Measurements from ENCODE around the gene ADSL. TPM values are rescaled to one million over a fixed set of nuclear protein-coding genes. Genes with fewer than 3 reads are reported as not detected.
A peak's percentile ranks its signal among the peaks of the same experiment; 100 is the strongest.

The ADSL gene
- total RNA-seq, 1 experiment from 2014 or later = 165 TPM

- peaks cover 76% of the 10 kb centered on the region for H3K79me2 ChIP-seq (ENCODE audit: low read length)
- H3K9ac ChIP-seq (ENCODE audit: low read length) = no peak overlapping the region
- H4K20me1 ChIP-seq (ENCODE audit: insufficient read depth, low read depth, low read length) = no peaks in the 10 kb centered on the region
- peak overlapping the region; percentile 72 for H3K27ac ChIP-seq (ENCODE audit: low read length)
- no peaks in the 10 kb centered on the region for H3K27me3 ChIP-seq (ENCODE audit: low read length)
- H3K9me3 ChIP-seq (ENCODE audit: low read length) = no peaks in the 10 kb centered on the region
- peaks cover 19% of the 10 kb centered on the region; the same call in 1 of the 2 replicates for H3K36me3 ChIP-seq (ENCODE audit: insufficient read depth, low read length)
- H3K9me2 ChIP-seq (replicated peaks; ENCODE audit: insufficient read depth, low read length) = no peaks in the 10 kb centered on the region
- no peak for DNase-seq
- no peak overlapping the region for H2AFZ ChIP-seq (ENCODE audit: low read length)
- H3K4me1 ChIP-seq (ENCODE audit: low read length) = peaks cover 37% of the 10 kb centered on the region
- H3K4me3 ChIP-seq (ENCODE audit: low read length) = no peak overlapping the region
- no peak overlapping the region for H3K4me2 ChIP-seq (ENCODE audit: low read depth, low read length, poor library complexity, severe bottlenecking)
Observed at GRCh38 chr22:40392618-40393017, 46.3 kb downstream of the ADSL start.

GRCh38 chr22:40394607-40395006 is 48.3 kb downstream of the ADSL start:
- no peaks in the 10 kb centered on the region for H3K27me3 ChIP-seq (ENCODE audit: low read length)
- H3K9me2 ChIP-seq (replicated peaks; ENCODE audit: insufficient read depth, low read length) = no peaks in the 10 kb centered on the region
- H3K4me1 ChIP-seq (ENCODE audit: low read length) = peaks cover 48% of the 10 kb centered on the region
- H2AFZ ChIP-seq (ENCODE audit: low read length) = no peak overlapping the region
- H3K9me3 ChIP-seq (ENCODE audit: low read length) = no peaks in the 10 kb centered on the region
- H3K27ac ChIP-seq (ENCODE audit: low read length) = peak overlapping the region; percentile 29
- no peaks in the 10 kb centered on the region for H4K20me1 ChIP-seq (ENCODE audit: insufficient read depth, low read depth, low read length)
- peaks cover 62% of the 10 kb centered on the region for H3K79me2 ChIP-seq (ENCODE audit: low read length)
- peaks cover 20% of the 10 kb centered on the region; the same call in 1 of the 2 replicates for H3K36me3 ChIP-seq (ENCODE audit: insufficient read depth, low read length)
- no peak overlapping the region for H3K4me2 ChIP-seq (ENCODE audit: low read depth, low read length, poor library complexity, severe bottlenecking)
- DNase-seq = no peak
- H3K4me3 ChIP-seq (ENCODE audit: low read length) = no peak overlapping the region
- no peak overlapping the region for H3K9ac ChIP-seq (ENCODE audit: low read length)

GRCh38 chr22:40395607-40396006 is 49.3 kb downstream of the ADSL start:
- Histone ChIP-seq H3K27ac (ENCODE audit: low read length) (peak overlapping the region; percentile 6; the same call in 1 of the 2 replicates), H3K9me2 (replicated peaks; ENCODE audit: insufficient read depth, low read length) (no peaks in the 10 kb centered on the region), H3K36me3 (ENCODE audit: insufficient read depth, low read length) (peaks cover 18% of the 10 kb centered on the region; the same call in 1 of the 2 replicates), H3K4me1 (ENCODE audit: low read length) (peaks cover 51% of the 10 kb centered on the region), H3K27me3 (ENCODE audit: low read length) (no peaks in the 10 kb centered on the region), H2AFZ (ENCODE audit: low read length) (no peak overlapping the region), H3K9me3 (ENCODE audit: low read length) (no peaks in the 10 kb centered on the region), H3K9ac (ENCODE audit: low read length) (no peak overlapping the region), H3K4me2 (ENCODE audit: low read depth, low read length, poor library complexity, severe bottlenecking) (no peak overlapping the region), H4K20me1 (ENCODE audit: insufficient read depth, low read depth, low read length) (no peaks in the 10 kb centered on the region), H3K4me3 (ENCODE audit: low read length) (no peak overlapping the region), H3K79me2 (ENCODE audit: low read length) (peaks cover 53% of the 10 kb centered on the region)
- DNase-seq = no peak

GRCh38 chr22:40396882-40397281 is 50.6 kb downstream of the ADSL start:
- Histone ChIP-seq H3K36me3 (ENCODE audit: insufficient read depth, low read length) (peaks cover 28% of the 10 kb centered on the region; the same call in 1 of the 2 replicates), H3K4me2 (ENCODE audit: low read depth, low read length, poor library complexity, severe bottlenecking) (no peak overlapping the region), H3K9me3 (ENCODE audit: low read length) (no peaks in the 10 kb centered on the region), H4K20me1 (ENCODE audit: insufficient read depth, low read depth, low read length) (no peaks in the 10 kb centered on the region), H3K79me2 (ENCODE audit: low read length) (peaks cover 44% of the 10 kb centered on the region), H3K9me2 (replicated peaks; ENCODE audit: insufficient read depth, low read length) (no peaks in the 10 kb centered on the region), H2AFZ (ENCODE audit: low read length) (no peak overlapping the region), H3K27me3 (ENCODE audit: low read length) (no peaks in the 10 kb centered on the region), H3K27ac (ENCODE audit: low read length) (peak overlapping the region; percentile 98), H3K9ac (ENCODE audit: low read length) (no peak overlapping the region), H3K4me3 (ENCODE audit: low read length) (no peak overlapping the region), H3K4me1 (ENCODE audit: low read length) (peaks cover 52% of the 10 kb centered on the region)
- no peak for DNase-seq

- Histone ChIP-seq H3K4me1 (ENCODE audit: low read length) (peaks cover 52% of the 10 kb centered on the region), H3K9me2 (replicated peaks; ENCODE audit: insufficient read depth, low read length) (no peaks in the 10 kb centered on the region), H2AFZ (ENCODE audit: low read length) (no peak overlapping the region), H4K20me1 (ENCODE audit: insufficient read depth, low read depth, low read length) (no peaks in the 10 kb centered on the region), H3K9ac (ENCODE audit: low read length) (no peak overlapping the region; the same call in 1 of the 2 replicates), H3K4me2 (ENCODE audit: low read depth, low read length, poor library complexity, severe bottlenecking) (no peak overlapping the region), H3K27me3 (ENCODE audit: low read length) (no peaks in the 10 kb centered on the region), H3K79me2 (ENCODE audit: low read length) (peaks cover 38% of the 10 kb centered on the region), H3K27ac (ENCODE audit: low read length) (peak overlapping the region; percentile 98), H3K4me3 (ENCODE audit: low read length) (no peak overlapping the region), H3K36me3 (ENCODE audit: insufficient read depth, low read length) (peaks cover 33% of the 10 kb centered on the region; the same call in 1 of the 2 replicates), H3K9me3 (ENCODE audit: low read length) (no peaks in the 10 kb centered on the region)
- no peak for DNase-seq
Observed at GRCh38 chr22:40397396-40397795, 51.1 kb downstream of the ADSL start.

- Histone ChIP-seq H3K36me3 (ENCODE audit: insufficient read depth, low read length) (peaks cover 39% of the 10 kb centered on the region), H3K27ac (ENCODE audit: low read length) (peak overlapping the region; percentile 98), H3K9me3 (ENCODE audit: low read length) (no peaks in the 10 kb centered on the region), H3K4me1 (ENCODE audit: low read length) (peaks cover 72% of the 10 kb centered on the region), H3K4me3 (ENCODE audit: low read length) (peak overlapping the region; percentile 29; the same call in 1 of the 2 replicates), H3K27me3 (ENCODE audit: low read length) (no peaks in the 10 kb centered on the region), H3K9ac (ENCODE audit: low read length) (peak overlapping the region; percentile 68), H3K4me2 (ENCODE audit: low read depth, low read length, poor library complexity, severe bottlenecking) (peak overlapping the region; percentile 65), H3K9me2 (replicated peaks; ENCODE audit: insufficient read depth, low read length) (no peaks in the 10 kb centered on the region), H4K20me1 (ENCODE audit: insufficient read depth, low read depth, low read length) (no peaks in the 10 kb centered on the region), H3K79me2 (ENCODE audit: low read length) (peaks cover 19% of the 10 kb centered on the region), H2AFZ (ENCODE audit: low read length) (no peak overlapping the region)
- no peak for DNase-seq
Observed at GRCh38 chr22:40399621-40400020, 53.3 kb downstream of the ADSL start.

GRCh38 chr22:40400159-40400558 is 53.9 kb downstream of the ADSL start:
- Histone ChIP-seq H3K9me2 (replicated peaks; ENCODE audit: insufficient read depth, low read length) (no peaks in the 10 kb centered on the region), H3K9me3 (ENCODE audit: low read length) (no peaks in the 10 kb centered on the region), H3K4me2 (ENCODE audit: low read depth, low read length, poor library complexity, severe bottlenecking) (peak overlapping the region; percentile 65), H3K79me2 (ENCODE audit: low read length) (peaks cover 13% of the 10 kb centered on the region), H3K9ac (ENCODE audit: low read length) (peak overlapping the region; percentile 71), H2AFZ (ENCODE audit: low read length) (no peak overlapping the region), H3K27ac (ENCODE audit: low read length) (peak overlapping the region; percentile 98), H4K20me1 (ENCODE audit: insufficient read depth, low read depth, low read length) (no peaks in the 10 kb centered on the region), H3K36me3 (ENCODE audit: insufficient read depth, low read length) (peaks cover 43% of the 10 kb centered on the region), H3K27me3 (ENCODE audit: low read length) (no peaks in the 10 kb centered on the region), H3K4me3 (ENCODE audit: low read length) (peak overlapping the region; percentile 29; the same call in 1 of the 2 replicates), H3K4me1 (ENCODE audit: low read length) (peaks cover 77% of the 10 kb centered on the region)
- DNase-seq = peak; percentile 94

GRCh38 chr22:40401532-40401931 is 55.2 kb downstream of the ADSL start:
- Histone ChIP-seq H3K27me3 (ENCODE audit: low read length) (no peaks in the 10 kb centered on the region), H4K20me1 (ENCODE audit: insufficient read depth, low read depth, low read length) (no peaks in the 10 kb centered on the region), H3K79me2 (ENCODE audit: low read length) (peaks cover 13% of the 10 kb centered on the region), H2AFZ (ENCODE audit: low read length) (no peak overlapping the region), H3K9ac (ENCODE audit: low read length) (peak overlapping the region; percentile 46), H3K27ac (ENCODE audit: low read length) (peak overlapping the region; percentile 98), H3K4me3 (ENCODE audit: low read length) (no peak overlapping the region), H3K4me1 (ENCODE audit: low read length) (peaks cover 91% of the 10 kb centered on the region), H3K9me3 (ENCODE audit: low read length) (no peaks in the 10 kb centered on the region), H3K9me2 (replicated peaks; ENCODE audit: insufficient read depth, low read length) (no peaks in the 10 kb centered on the region), H3K4me2 (ENCODE audit: low read depth, low read length, poor library complexity, severe bottlenecking) (peak overlapping the region; percentile 8), H3K36me3 (ENCODE audit: insufficient read depth, low read length) (peaks cover 38% of the 10 kb centered on the region)
- DNase-seq = no peak

Data from Karpas-422 (cell line).